Measurements from ENCODE around the gene PSME2. TPM values are rescaled to one million over a fixed set of nuclear protein-coding genes. Genes with fewer than 3 reads are reported as not detected.

PSME2 gene
- total RNA-seq, 1 experiment from 2014 or later: 153 TPM

GRCh38 chr14:24131549-24131966 lies 14.9 kb downstream of the PSME2 start:
- Histone ChIP-seq H3K79me2 (ENCODE audit: low read depth) (0 out of 2 replicates have a peak, but pooled peaks cover under 1% of the 10 kb centered on the region), H3K27me3 (ENCODE audit: insufficient read depth, low read depth) (no peaks in the 10 kb centered on the region), H3K9me2 (ENCODE audit: insufficient read depth) (no peaks in the 10 kb centered on the region), H3K36me3 (ENCODE audit: low read depth) (no peaks in the 10 kb centered on the region), H3K4me3 (no peak overlapping the region), H3F3A (ENCODE audit: insufficient read depth, low read depth) (peaks cover 7% of the 10 kb centered on the region; the same call in 1 of the 2 replicates), H2AFZ (no peak overlapping the region), H4K20me1 (ENCODE audit: insufficient read depth) (no peaks in the 10 kb centered on the region), H3K4me1 (replicated peaks; ENCODE audit: insufficient read depth) (peaks cover 6% of the 10 kb centered on the region; the same call in 1 of the 2 replicates), H3K4me2 (no peak overlapping the region), H3K9me3 (ENCODE audit: insufficient read depth, low read depth) (no peaks in the 10 kb centered on the region), H3K27ac (no peak overlapping the region)
- TF ChIP-seq EZH2 (IDR thresholded peaks at IDR 0.05; ENCODE audit: low read depth) (no peak), CTCF (conservative IDR thresholded peaks at IDR 0.05) (no peak)
- ChIA-PET CTCF (no interaction called here), POLR2A (ENCODE audit: unreplicated experiment) (interaction anchor here (0.9 kb wide), 1 partner anchor 82 kb away, joined by 6 read pairs; no protein-coding TSS in a partner anchor)
- intact Hi-C loops (cut with micrococcal nuclease; ENCODE audit: unreplicated experiment): no loop called here
- no peak for DNase-seq
- BruUV-seq (replicated peaks): no TSS peak

GRCh38 chr14:24130717-24131548 lies 15.5 kb downstream of the PSME2 start:
- Histone ChIP-seq H4K20me1 (ENCODE audit: insufficient read depth) (no peaks in the 10 kb centered on the region), H3F3A (ENCODE audit: insufficient read depth, low read depth) (peaks cover 7% of the 10 kb centered on the region; the same call in 1 of the 2 replicates), H3K36me3 (ENCODE audit: low read depth) (no peaks in the 10 kb centered on the region), H3K4me2 (no peak overlapping the region), H3K27ac (no peak overlapping the region), H2AFZ (no peak overlapping the region), H3K9me3 (ENCODE audit: insufficient read depth, low read depth) (no peaks in the 10 kb centered on the region), H3K79me2 (ENCODE audit: low read depth) (no peaks in the 10 kb centered on the region), H3K4me3 (no peak overlapping the region), H3K4me1 (replicated peaks; ENCODE audit: insufficient read depth) (peaks cover 6% of the 10 kb centered on the region; the same call in 1 of the 2 replicates), H3K27me3 (ENCODE audit: insufficient read depth, low read depth) (no peaks in the 10 kb centered on the region), H3K9me2 (ENCODE audit: insufficient read depth) (no peaks in the 10 kb centered on the region)
- intact Hi-C loops (cut with micrococcal nuclease; ENCODE audit: unreplicated experiment): no loop called here
- no peak for DNase-seq
- TF ChIP-seq CTCF (conservative IDR thresholded peaks at IDR 0.05): no peak
- no peak for TF ChIP-seq EZH2 (IDR thresholded peaks at IDR 0.05; ENCODE audit: low read depth)
- no TSS peak for BruUV-seq (replicated peaks)
- ChIA-PET CTCF (no interaction called here), POLR2A (ENCODE audit: unreplicated experiment) (interaction anchor here (0.9 kb wide), 1 partner anchor 81 kb away, joined by 6 read pairs; no protein-coding TSS in a partner anchor)

GRCh38 chr14:24130380-24130716 lies 16.1 kb downstream of the PSME2 start, which contains the start of gene FITM1:
FITM1 (plus strand) TSS chr14:24130659; CDS start chr14:24131564, 905 bp downstream.
- no peak for DNase-seq
- ChIA-PET POLR2A (ENCODE audit: unreplicated experiment) (no interaction called here), CTCF (no interaction called here)
- no peak within 1 kb of the TSS for H3K4me2 ChIP-seq
- no peak within 1 kb of the TSS for H3K4me3 ChIP-seq
- H3K27me3 ChIP-seq (ENCODE audit: insufficient read depth, low read depth): no peaks in the 10 kb centered on the region
- no peaks in the 10 kb centered on the region for H4K20me1 ChIP-seq (ENCODE audit: insufficient read depth)
- no peaks in the 10 kb centered on the region for H3K9me3 ChIP-seq (ENCODE audit: insufficient read depth, low read depth)
- peaks cover 4% of the 10 kb centered on the region; the same call in 1 of the 2 replicates for H3K4me1 ChIP-seq (replicated peaks; ENCODE audit: insufficient read depth)
- no peak for TF ChIP-seq EZH2 (IDR thresholded peaks at IDR 0.05; ENCODE audit: low read depth)
- no peak for TF ChIP-seq CTCF (conservative IDR thresholded peaks at IDR 0.05)
- no peaks in the 10 kb centered on the region for H3K36me3 ChIP-seq (ENCODE audit: low read depth)
- H3K27ac ChIP-seq: no peak within 1 kb of the TSS
- H3K9me2 ChIP-seq (ENCODE audit: insufficient read depth): no peaks in the 10 kb centered on the region
- BruUV-seq (replicated peaks): no TSS peak
- no peaks in the 10 kb centered on the region for H3K79me2 ChIP-seq (ENCODE audit: low read depth)
- H3F3A ChIP-seq (ENCODE audit: insufficient read depth, low read depth): peaks cover 4% of the 10 kb centered on the region; the same call in 1 of the 2 replicates
- intact Hi-C loops (cut with micrococcal nuclease; ENCODE audit: unreplicated experiment): no loop called here
- H2AFZ ChIP-seq: no peak within 1 kb of the TSS
